HUDEP-2 (cell line): Measurements from ENCODE around the gene RAB7A.
"Not testable (repeated sequence)": the region's sequence is repeated elsewhere in the genome, so short reads cannot be mapped to it uniquely, and the experiment has no call there.

ENCODE experiments used
- DNase-seq, 76 experiments: peaks; one replicate each; lab custom pipeline; 2025; ENCODE audit not compliant: unreplicated experiment in 76 of 76; lab: John Stamatoyannopoulos, UW

RAB7A gene

GRCh38 chr3:128710816-128711433 is 15.1 kb upstream of the RAB7A start:
- no peak for DNase-seq

DNA sequence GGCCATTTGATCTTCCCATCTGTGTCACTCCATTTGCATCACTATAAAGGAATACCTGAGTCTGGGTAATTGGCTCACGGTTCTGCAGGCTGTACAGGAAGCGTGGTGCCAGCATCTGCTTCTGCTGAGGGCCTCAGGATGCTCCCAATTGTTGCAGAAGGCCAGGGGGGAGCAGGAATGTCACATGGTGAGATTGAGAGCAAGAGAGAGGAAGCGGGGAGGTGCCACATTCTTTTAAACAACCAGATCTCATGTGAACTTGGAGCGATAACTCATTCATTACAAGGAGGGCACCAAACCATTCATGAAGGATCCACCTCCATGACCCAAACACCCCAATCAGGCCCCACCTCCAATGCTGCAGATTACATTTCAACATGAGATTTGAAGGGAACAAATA is 13.1 kb upstream of the RAB7A start:
- no peak for DNase-seq

DNA sequence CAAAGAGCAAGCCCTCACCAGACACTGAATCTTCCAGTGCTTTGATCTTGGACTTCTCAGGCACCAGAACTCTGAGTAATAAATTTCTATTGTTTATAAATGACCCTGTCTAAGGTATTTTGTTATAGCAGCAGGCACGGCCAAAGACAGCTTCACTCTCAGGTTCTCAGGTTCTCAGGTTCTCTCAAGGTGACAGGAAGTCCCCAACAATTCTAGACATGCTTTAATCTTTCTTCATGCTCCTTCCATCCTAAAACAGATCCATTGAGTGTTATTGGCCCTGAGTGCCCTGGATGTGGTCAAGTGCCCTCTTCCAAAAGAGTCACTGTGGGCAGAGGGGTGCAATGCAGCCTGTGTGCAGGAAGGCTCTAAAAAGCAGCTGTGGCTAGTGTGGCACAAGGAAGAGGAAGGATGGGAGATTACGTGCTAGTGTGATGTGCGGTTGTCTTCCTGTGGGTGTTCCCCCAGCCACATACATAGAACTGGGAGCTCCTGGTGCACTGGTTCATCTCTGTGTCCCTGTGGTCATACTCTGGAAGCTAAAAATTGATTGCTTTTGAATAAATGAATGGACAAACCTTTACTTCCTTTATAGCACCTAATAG is 11.0 kb upstream of the RAB7A start:
- no peak for DNase-seq

DNA sequence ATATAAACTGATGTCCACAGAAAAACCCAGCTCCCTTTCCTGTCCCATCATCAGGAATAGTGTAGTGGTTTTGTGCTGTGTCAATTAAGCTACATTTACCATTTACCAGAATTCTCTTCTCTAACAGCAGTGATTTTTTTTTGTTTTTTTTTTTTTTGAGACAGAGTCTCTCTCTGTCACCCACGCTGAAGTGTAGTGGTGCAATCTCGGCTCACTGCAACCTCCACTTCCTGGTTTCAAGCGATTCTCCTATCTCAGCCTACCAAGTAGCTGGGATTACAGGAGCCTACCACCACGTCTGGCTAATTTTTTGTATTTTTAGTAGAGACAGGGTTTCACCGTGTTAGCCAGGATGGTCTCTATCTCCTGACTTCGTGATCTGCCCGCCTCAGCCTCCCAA is 7.1 kb upstream of the RAB7A start:
- DNase-seq: not testable (repeated sequence)

DNA sequence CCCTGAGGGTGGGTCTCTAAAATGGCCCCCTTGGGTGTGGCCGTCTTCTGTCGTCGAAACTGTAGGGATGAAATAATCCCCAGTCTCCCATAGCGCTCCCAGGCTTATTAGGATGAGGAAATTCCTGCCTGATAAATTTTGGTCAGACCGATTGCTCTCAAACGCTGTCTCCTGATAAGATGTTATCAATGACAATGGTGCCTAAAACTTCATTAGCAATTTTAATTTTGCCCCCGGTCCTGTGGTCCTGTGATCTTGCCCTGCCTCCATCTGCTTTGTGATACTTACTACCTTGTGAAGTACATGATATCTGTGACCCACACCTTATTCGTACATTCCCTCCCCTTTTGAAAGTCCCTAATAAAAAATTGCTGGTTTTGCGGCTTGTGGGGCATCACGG is 5.1 kb upstream of the RAB7A start:
- no peak for DNase-seq

DNA sequence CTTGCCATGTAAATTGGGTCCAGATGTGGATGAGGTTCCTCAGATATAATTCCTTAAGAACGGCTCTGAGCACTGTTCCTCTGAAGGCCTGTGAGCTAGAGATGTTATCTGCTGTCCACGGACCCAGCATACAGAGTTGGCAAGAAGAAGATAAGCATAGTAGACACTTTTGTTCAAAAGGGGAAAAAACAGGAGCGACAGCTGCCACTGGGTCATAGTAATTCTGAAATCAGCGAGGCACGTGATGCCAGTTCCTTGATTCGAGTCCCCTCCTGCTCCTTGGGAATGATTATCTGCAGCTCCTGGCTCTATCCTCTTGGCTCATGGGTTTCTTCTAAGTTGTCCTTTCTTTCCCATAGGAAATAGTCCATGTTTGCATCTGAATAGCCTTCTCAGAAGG is 2.5 kb upstream of the RAB7A start:
- DNase-seq: no peak

DNA sequence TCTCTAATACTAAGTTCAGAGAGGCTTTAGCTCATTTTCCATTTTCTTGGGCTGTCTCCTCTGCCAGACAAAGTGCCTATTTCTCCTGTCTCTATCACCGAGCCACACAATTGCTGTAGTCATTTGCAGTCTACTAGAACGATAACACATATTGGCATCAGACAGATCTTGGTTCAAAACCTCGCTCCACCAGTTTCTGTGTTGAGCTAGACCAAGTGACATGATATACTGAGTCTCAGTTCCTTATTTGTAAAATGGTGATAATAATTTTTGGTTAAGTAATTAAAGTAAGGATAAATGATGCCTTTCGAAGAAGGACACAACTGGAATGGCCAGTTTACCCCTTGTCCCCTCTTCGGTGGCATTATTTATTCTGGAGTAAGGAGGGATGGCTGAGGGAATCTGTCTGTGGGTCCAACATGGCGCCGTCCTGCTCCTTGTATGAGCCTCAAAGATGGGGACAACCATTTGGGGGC is 398 bp upstream of the RAB7A start:
- DNase-seq: peak in 1 of 76 experiments; percentile 36

DNA sequence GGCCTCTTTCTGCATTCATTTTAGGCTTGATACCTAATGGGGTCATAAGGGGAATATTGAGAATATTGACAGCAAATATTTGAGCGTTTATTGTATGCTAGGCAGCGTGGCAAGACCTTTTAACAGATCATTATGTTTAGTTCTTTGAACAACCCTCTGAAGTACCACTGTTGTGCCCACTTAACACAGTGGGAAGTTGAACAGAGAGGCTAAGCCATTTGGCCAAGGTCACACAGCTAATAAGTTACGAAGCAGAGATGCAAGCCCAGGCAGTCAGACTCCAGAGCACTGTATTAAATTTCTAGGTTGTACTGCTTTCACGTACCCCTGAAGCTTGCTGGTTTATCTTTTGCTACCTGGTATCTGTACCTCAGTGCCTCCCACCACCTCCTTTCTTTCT is 1.1 kb downstream of the RAB7A start:
- DNase-seq: no peak

DNA sequence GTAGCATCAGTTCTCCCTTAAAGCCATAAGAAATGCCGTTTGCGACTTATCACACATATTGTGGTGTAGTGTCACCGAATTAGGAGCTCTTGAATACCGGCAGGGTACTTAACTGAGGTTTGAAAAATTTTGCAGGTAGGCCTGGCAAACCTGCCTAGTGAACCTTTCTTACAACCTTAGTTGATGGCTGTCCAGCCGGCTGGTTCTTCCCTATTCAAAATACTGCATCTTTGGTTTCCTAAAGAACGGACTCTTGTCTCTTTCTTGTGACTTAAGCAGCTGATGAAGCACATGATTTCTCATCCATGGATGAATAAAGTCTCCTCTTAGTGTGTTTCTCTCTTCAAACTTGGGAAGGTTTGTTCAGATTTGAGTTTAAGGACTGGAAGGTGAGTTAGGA is 1.5 kb downstream of the RAB7A start:
- no peak for DNase-seq

DNA sequence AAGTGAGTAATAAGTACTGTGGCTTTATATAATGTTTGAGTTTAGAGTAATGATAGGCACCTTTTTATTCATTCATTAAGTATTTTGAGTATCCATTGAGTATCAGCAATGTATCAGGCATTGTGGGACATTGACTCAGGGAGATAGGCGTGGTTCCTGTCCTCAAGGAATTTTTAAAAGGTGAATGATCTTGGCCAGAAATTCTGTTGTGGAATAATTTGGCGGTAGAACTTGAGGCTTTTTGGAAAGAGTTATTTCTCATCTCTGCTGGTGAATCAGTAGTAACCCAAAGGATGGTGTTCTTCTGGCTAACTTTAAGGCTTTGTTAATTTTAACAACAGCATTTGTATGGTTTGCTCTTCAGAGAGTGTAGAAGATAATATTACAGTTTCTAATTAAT is 2.0 kb downstream of the RAB7A start:
- DNase-seq: no peak

GRCh38 chr3:128728521-128728920 is 2.5 kb downstream of the RAB7A start:
- DNase-seq: not testable (repeated sequence)

DNA sequence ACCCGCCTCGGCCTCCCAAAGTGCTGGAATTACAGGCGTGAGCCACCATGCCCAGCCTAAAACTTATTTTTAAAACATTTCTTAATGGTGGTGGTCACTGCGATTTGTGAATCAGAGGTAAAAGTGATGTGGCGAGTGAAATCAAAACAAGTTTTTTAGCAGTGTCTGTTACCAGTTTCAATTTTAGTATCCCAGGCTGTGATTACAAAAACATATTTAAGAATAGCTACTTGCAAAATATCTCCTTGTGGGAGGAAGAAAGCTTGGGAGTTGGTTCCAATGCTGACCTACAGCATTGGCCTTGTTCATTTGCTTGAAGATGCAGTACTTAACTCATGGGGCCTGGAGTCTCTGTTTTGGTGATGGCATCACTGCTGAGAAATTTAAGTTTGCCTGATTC is 4.5 kb downstream of the RAB7A start:
- DNase-seq: no peak

DNA sequence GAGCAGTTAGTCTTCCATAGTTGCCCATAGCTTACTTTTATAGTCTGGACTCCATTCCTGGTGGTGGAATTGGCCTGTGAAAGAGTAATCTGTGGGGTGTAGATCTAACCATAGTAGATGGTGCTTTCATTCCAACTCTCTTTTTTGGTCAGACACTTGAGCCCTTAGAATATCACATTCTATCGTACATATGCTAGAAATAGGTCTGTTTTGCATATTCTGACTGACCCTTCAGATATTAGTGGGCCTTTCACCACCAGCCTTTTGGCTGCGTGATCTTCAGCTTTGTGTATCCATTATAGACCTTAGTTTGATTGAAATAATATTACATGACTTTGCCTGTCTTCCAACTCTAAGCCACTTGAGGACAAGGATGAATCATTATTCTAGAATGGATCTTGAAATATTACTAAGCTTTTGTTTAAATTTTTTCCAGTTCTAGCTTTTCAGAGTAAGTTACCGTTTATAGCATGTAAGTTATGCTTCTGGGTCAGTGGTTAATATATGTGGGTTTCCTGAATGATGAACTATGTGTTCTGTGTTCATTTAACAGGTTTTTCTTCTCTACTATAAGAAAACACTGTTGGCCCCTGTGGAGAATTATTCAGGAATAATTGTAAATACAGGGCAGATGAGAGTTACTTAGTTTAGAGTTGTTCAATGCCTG is 8.7 kb downstream of the RAB7A start:
- DNase-seq: no peak

DNA sequence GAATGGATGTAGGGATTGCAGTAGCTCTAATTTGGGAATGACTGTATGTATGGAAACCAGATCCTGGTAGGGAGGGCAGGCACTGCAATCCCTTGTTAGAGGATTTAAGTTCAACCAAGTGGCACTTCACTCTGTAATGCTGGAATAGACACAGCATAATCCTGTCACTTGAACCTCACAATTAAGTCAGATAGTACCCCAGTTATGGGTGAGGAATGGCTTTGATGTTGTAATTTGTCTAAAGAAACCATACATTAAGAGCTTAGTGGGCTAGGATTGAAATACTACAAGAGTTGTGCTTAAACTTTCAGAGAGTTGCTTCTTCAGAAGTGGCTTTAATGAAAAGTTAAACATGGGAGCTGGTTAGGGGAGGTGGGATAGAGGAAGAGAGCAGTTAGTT is 9.3 kb downstream of the RAB7A start:
- no peak for DNase-seq

DNA sequence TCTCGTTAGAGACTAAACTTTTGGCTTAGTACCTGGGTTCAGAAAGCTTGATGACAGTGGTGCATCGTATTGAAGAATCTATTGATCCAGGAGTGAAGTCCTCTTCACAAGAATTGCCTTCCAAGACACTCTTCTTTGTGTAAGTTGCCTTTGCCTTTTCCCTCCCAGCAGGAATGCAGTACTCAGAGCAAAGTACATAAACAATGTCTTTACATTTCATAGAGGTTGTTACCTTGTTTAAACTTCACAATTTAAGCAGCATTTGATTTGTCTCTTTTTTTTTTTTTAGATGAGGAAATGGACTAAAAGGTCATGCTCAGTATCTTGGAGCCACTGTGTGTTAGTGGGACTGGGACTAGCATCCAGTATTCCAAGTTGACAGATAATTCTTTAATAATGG is 9.9 kb downstream of the RAB7A start:
- DNase-seq: no peak

DNA sequence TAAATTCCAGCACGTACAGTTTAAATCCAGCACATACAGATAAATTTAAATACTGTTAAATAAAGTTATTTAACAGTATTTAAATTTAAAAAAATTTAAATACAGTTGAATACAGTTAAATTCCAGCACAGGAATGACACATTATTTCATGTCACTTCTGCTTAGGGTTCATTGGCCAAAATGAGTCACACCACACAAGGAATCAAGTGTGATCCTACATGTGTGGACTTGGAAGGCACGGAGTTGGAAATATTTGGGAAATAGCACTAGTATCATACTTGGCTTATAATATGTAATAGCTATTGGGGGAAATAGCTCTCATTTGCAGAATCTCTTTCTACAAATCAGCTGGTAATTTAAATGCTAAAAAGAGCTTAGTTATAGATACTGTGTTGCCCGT is 10.6 kb downstream of the RAB7A start:
- DNase-seq: no peak

- DNase-seq: no peak
Observed at GRCh38 chr3:128740621-128741020, 14.6 kb downstream of the RAB7A start.

DNA sequence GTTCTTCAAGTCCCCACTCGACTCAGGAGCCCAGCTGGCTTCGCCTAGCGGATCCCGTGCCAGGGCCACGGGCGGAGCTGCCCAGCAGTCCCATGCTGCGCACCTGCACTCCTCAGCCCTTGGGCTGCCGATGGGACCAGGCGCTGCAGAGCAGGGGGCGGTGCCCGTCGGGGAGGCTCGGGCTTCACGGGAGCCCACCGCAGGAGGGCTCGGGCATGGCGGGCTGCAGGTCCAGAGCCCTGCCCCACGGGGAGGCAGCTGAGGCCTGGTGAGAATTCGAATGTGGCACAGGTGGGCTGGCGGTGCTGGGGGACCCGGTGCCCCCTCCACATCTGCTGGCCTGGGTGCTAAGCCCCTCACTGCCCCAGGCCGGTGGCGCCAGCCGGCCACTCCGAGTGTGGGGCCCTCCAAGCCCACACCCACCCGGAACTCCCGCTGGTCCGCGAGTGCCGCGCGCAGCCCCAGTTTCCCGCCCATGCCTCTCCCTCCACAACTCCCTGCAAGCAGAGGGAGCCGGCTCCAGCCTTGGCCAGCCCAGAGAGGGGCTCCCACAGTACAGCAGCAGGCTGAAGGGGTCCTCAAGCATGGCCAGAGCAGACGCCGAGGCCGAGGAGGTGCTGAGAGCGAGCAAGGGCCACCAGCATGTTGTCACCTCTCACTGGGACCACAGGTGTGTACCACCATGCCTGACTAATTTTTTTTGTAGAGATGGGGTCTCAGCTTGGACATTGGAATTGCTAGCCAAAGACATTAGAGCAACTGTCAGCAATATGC is 17.0 kb downstream of the RAB7A start:
- DNase-seq: no peak

DNA sequence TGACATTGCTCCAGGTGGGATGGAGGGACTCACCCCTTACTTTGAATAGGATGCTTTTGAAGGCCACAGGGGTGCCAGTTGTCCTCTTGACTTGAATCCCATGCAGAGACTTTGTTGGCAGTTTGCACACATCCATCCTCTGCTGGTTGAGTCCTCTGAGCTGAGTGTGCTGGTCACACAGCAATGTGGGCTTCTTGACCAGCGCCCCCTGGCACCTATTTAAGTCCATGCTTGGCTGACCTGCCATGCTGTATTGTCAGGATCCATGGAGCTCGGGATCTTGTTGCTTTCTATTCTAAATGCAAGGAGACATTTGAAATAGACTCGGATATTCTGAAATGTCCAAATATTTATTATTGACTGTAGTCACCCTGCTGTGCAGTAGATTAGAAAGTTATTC is 19.8 kb downstream of the RAB7A start:
- DNase-seq: no peak

GRCh38 chr3:128746881-128747280 is 20.9 kb downstream of the RAB7A start:
- DNase-seq: no peak

GRCh38 chr3:128748557-128748956 is 22.6 kb downstream of the RAB7A start:
- no peak for DNase-seq

DNA sequence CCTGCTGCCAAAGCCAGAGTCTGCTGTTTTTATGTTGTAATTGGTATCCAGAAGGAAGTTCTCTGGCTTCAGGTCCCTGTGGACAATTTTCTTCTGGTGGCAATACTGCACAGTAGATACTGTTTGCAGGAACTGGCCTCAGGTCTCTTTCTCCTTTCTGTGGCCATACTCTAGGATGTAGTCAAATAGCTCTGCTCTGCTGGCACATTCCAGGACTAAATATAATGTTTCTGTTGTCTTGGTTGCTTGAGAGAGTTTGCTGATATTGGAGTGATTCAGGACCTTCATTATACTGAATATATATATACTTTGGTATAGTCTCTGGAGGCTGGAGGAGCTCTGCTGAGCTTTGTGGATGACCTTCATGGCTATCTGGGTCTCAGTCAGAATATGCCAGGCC is 23.1 kb downstream of the RAB7A start:
- no peak for DNase-seq
